GM23248 (cell line): ENCODE data around the gene STAT4.

Source experiments
- EZH2 ChIP-seq: fragments of 200-600 bp; sonication (generic); IDR thresholded peaks from 2 replicates; pipeline ENCODE4 v1.6.1; 2018; ENCODE audit warnings: antibody characterized with exemption, mild to moderate bottlenecking; ENCODE audit not compliant: insufficient read depth, poor library complexity, severe bottlenecking
- EZH2phosphoT487 ChIP-seq: fragments of 200-600 bp; sonication (generic); IDR thresholded peaks from 2 replicates; pipeline ENCODE4 v1.6.1; 2018; ENCODE audit warnings: antibody characterized with exemption, moderate library complexity, mild to moderate bottlenecking, low read depth; ENCODE audit not compliant: insufficient read depth

DNA sequence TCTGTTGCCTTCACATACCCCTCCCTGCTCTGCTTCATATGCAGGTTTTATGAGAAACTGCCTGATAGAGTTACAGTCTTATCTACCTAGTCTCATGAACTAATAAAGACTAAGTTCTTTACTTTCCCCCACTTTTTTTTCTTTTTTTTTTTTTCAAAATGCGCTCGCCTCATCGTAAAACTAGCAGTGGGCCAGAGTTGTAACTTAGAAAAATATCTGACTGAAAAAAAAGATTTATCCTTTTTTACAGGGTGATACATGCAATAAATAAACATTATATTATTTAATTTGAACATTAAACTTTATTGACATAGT is 83.9 kb downstream of the STAT4 start:
- no peak for TF ChIP-seq EZH2
- TF ChIP-seq EZH2phosphoT487: no peak
